ENCODE results near the gene NADK2. TPM values are rescaled to one million over a fixed set of nuclear protein-coding genes. Genes with fewer than 3 reads are reported as not detected.

The NADK2 gene
- total RNA-seq, 1 donor from 2014 or later, result 38.1 TPM

DNA sequence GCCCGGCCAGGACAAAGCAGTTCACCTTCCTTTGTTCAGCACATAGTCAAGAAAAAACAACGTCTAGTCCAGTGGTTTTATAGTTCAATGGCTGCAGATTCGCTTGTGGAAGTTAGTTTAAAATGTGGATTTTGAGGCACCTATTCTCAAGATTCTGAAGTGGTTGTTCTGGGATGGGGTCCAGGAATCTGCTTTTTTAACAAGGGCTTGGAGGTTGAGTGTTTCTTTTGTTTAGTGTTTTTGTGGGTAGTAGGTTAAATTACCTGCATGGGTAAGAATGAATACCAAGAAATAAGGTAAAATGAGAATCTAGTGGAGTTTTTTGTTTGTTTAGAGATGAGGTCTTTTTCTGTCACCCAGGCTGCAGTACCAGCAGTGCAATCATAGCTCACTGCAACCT is 28.4 kb upstream of the NADK2 start:
- TF ChIP-seq, protein P1, sequence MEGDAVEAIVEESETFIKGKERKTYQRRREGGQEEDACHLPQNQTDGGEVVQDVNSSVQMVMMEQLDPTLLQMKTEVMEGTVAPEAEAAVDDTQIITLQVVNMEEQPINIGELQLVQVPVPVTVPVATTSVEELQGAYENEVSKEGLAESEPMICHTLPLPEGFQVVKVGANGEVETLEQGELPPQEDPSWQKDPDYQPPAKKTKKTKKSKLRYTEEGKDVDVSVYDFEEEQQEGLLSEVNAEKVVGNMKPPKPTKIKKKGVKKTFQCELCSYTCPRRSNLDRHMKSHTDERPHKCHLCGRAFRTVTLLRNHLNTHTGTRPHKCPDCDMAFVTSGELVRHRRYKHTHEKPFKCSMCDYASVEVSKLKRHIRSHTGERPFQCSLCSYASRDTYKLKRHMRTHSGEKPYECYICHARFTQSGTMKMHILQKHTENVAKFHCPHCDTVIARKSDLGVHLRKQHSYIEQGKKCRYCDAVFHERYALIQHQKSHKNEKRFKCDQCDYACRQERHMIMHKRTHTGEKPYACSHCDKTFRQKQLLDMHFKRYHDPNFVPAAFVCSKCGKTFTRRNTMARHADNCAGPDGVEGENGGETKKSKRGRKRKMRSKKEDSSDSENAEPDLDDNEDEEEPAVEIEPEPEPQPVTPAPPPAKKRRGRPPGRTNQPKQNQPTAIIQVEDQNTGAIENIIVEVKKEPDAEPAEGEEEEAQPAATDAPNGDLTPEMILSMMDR (IDR thresholded peaks at IDR 0.05; ENCODE audit: unreplicated experiment), result no peak
- Mint-ChIP-seq H3K4me1 (ENCODE audit: low read depth) (no peaks in the 10 kb centered on the region), H3K27me3 (no peaks in the 10 kb centered on the region), H3K9me3 (ENCODE audit: low read depth) (no peaks in the 10 kb centered on the region), H3K36me3 (ENCODE audit: insufficient read depth) (no peaks in the 10 kb centered on the region), H3K4me3 (ENCODE audit: low read depth) (no peak overlapping the region), H3K27ac (no peak overlapping the region)
- DNase-seq (ENCODE audit: low spot score, unreplicated experiment), result no peak

DNA sequence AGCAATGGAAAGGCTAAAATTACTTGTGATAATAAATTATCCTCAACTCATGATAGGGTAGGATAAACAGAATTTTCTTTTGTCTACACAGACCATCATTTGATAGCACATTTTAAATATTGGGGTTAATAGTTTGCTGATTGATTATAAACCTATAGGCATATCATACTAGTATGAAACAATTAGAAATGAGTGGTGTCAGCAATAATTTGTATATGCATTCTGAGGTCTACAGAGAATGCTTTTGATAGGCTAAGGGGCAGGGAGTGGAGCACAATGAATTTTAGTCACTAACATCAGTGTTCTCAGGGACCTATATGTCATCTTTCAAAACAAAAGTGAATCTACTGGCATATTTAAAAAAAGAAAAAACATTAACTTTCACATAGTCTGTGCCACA is 27.8 kb upstream of the NADK2 start:
- Mint-ChIP-seq H3K27me3 (no peaks in the 10 kb centered on the region), H3K4me3 (ENCODE audit: low read depth) (no peak overlapping the region)

DNA sequence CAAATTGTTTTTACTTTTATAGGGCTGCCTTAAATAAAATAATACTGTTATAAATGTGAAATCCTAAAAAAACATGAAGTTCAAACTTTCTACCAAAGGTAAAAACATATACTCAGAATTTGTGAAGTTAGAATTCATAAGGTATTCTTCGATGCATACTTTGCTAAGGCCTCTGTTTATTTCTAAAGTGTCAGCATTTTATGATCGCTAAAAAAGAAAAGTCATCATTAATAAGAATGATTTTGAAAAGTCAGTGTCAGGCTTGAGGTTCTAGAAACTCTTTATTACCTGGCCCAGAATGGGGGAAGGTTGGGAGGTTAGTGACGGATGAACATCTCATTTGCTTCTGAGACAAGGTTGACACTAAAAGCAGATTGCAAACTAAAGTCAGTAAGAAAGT is 26.2 kb upstream of the NADK2 start:
- Mint-ChIP-seq H3K36me3 (ENCODE audit: insufficient read depth) (no peaks in the 10 kb centered on the region), H3K4me3 (ENCODE audit: low read depth) (no peak overlapping the region), H3K27me3 (no peaks in the 10 kb centered on the region), H3K9me3 (ENCODE audit: low read depth) (no peaks in the 10 kb centered on the region), H3K27ac (no peak overlapping the region), H3K4me1 (ENCODE audit: low read depth) (no peaks in the 10 kb centered on the region)
- no peak for DNase-seq (ENCODE audit: low spot score, unreplicated experiment)
- TF ChIP-seq, protein P1 (IDR thresholded peaks at IDR 0.05; ENCODE audit: unreplicated experiment), result no peak

More for the DNA sequence above, 27.8 kb upstream of the NADK2 start:
- Mint-ChIP-seq H3K36me3 (ENCODE audit: insufficient read depth) (no peaks in the 10 kb centered on the region), H3K9me3 (ENCODE audit: low read depth) (no peaks in the 10 kb centered on the region), H3K4me1 (ENCODE audit: low read depth) (no peaks in the 10 kb centered on the region), H3K27ac (no peak overlapping the region)
- DNase-seq (ENCODE audit: low spot score, unreplicated experiment), result no peak
- TF ChIP-seq, protein P1 (IDR thresholded peaks at IDR 0.05; ENCODE audit: unreplicated experiment), result no peak

DNA sequence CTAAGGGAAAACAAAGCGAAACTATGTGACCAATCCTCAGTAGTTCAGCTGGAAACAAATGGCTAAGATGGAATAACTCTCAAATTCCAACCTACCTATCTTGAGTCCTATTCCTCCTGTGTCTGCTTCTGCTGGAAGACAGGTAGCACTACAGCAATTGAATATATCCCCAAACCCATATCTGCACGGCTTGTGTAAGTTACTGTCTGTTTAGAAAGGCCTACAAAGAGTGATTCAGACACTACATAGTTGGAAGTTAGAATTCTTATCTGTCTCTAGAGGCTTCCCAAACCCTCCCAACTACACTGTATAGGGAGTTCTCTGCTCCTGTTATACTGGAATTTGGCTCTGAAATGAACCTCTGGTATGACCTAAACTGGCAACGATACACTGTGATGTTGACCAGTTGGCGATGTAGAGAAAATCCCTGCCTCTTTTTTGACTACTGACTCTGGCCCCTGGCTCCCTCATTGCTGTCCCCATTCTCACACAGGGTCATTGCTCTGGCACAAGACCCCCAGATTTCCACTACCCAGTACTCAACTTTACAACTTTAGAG is 22.6 kb upstream of the NADK2 start:
- no peaks in the 10 kb centered on the region for H3K9me3 Mint-ChIP-seq (ENCODE audit: low read depth)
- H3K27me3 Mint-ChIP-seq, result peaks cover 3% of the 10 kb centered on the region
- H3K4me3 Mint-ChIP-seq (ENCODE audit: low read depth), result no peak overlapping the region

DNA sequence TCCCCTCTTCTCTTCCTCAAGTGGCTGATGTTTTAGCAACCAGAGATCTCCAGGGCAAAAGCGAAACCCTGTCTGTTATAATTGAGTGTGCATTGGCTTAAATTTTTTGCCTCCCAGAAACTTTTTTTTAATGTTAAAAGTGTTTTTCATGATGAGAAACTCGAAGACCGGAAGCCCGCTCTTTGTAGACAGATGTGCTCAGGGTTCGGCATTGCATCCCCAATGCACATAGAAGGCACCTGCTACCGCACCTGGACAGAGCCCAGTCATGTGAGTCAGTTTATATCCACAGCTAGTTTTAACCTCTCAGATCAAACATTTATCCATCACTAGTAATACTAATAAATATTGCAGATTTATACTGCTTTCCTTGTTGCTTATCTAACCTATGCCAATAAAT is 19.5 kb upstream of the NADK2 start:
- no peak for DNase-seq (ENCODE audit: low spot score, unreplicated experiment)
- Mint-ChIP-seq H3K36me3 (ENCODE audit: insufficient read depth) (no peaks in the 10 kb centered on the region), H3K4me3 (ENCODE audit: low read depth) (no peak overlapping the region), H3K9me3 (ENCODE audit: low read depth) (no peaks in the 10 kb centered on the region), H3K4me1 (ENCODE audit: low read depth) (no peaks in the 10 kb centered on the region), H3K27ac (no peak overlapping the region), H3K27me3 (peaks cover 3% of the 10 kb centered on the region)
- TF ChIP-seq, protein P1 (IDR thresholded peaks at IDR 0.05; ENCODE audit: unreplicated experiment), result no peak

More for the DNA sequence above, 22.6 kb upstream of the NADK2 start:
- TF ChIP-seq, protein P1 (IDR thresholded peaks at IDR 0.05; ENCODE audit: unreplicated experiment), result no peak
- Mint-ChIP-seq H3K4me1 (ENCODE audit: low read depth) (no peaks in the 10 kb centered on the region), H3K27ac (no peak overlapping the region), H3K36me3 (ENCODE audit: insufficient read depth) (no peaks in the 10 kb centered on the region)
- DNase-seq (ENCODE audit: low spot score, unreplicated experiment), result no peak
